HepG2 (cell line): Measurements from ENCODE around the gene GASK1A. TPM values are rescaled to one million over a fixed set of nuclear protein-coding genes. Genes with fewer than 3 reads are reported as not detected.

Experiments
- ATAC-seq: fragments of 200-7000 bp; cut with Tn5 transposase; 3 replicates; pipeline ENCODE4 v1.9.1; 2020; ENCODE audit warnings: mild to moderate bottlenecking, moderate library complexity
- BruUV-seq: library from RNA; stranded (reverse); fragments of 400-500 nt; replicated peaks from 2 replicates; lab custom pipeline; 2021; lab: Mats Ljungman, UMichigan
- CTCF ChIA-PET: fragments of 300-600 bp; formaldehyde crosslinking; extraction: SDS; loops from one replicate; lab custom pipeline; 2021; ENCODE audit warnings: low total read pairs, inconsistent platforms, low intra/inter-chr PET ratio; lab: Yijun Ruan, JAX
- POLR2A ChIA-PET: fragments of 350-600 bp; sonication (Branson Sonifier 250); formaldehyde crosslinking; loops from one replicate; lab custom pipeline; 2020; ENCODE audit warnings: antibody characterized with exemption, inconsistent platforms; lab: Yijun Ruan, JAX
- DNase-seq: peaks from one replicate; pipeline ENCODE4 v3.0.0-alpha.2; 2015; ENCODE audit warnings: low spot score
- FAIRE-seq: peaks from 3 replicates; lab custom pipeline; 2011; peaks lifted over from hg19 to GRCh38; lab: Jason Lieb, UNC
- H2AFZ ChIP-seq: one replicate; pipeline ENCODE4 v1.6.1; 2011; ENCODE audit warnings: low read length, inconsistent platforms
- H3K27ac ChIP-seq: fragments of 300-600 bp; 3 replicates; pipeline ENCODE4 v1.8.0; 2011; ENCODE audit warnings: mixed run types, mild to moderate bottlenecking, mixed read lengths, low read length, inconsistent platforms; ENCODE audit not compliant: insufficient read depth; ENCODE audit errors: extremely low read length
- H3K27me3 ChIP-seq, 2 experiments: fragments of 200-600 bp in 1 of 2; 2 replicates in 1 of 2; 3 replicates in 1 of 2; pipeline versions ENCODE4 v1.6.0 to v1.8.0; 2011; ENCODE audit warnings: low read length in 2 of 2, mild to moderate bottlenecking in 2 of 2, moderate library complexity in 2 of 2, inconsistent platforms in 1 of 2; ENCODE audit not compliant: insufficient read depth in 2 of 2, control insufficient read depth in 1 of 2
- H3K36me3 ChIP-seq, 2 experiments: fragments of 200-600 bp in 1 of 2; replicated peaks in 1 of 2; 2 replicates in 1 of 2; 3 replicates in 1 of 2; pipeline versions ENCODE4 v1.5.1 to v1.8.0; 2011; ENCODE audit warnings: low read length in 2 of 2, inconsistent platforms in 1 of 2; ENCODE audit not compliant: insufficient read depth in 2 of 2, control insufficient read depth in 1 of 2
- H3K4me1 ChIP-seq: 2 replicates; pipeline ENCODE4 v1.5.1; 2012; ENCODE audit warnings: low read length, inconsistent platforms; ENCODE audit not compliant: insufficient read depth
- H3K4me2 ChIP-seq: 2 replicates; pipeline ENCODE4 v1.6.0; 2011; ENCODE audit warnings: low read depth, low read length, inconsistent platforms
- H3K4me3 ChIP-seq, 3 experiments: fragments of 200-600 bp in 1 of 3; sonication (generic), shearing (Covaris generic) in 1 of 3; replicated peaks in 1 of 3; 2 replicates each; pipeline ENCODE4 v1.5.1; 2011 to 2016; ENCODE audit warnings: low read length in 3 of 3, inconsistent platforms in 2 of 3, low read depth in 2 of 3, mild to moderate bottlenecking in 2 of 3, control low read depth in 1 of 3, mixed read lengths in 1 of 3; ENCODE audit not compliant: insufficient read depth in 1 of 3
- H3K79me2 ChIP-seq: one replicate; pipeline ENCODE4 v1.6.1; 2011; ENCODE audit warnings: low read length, inconsistent platforms; ENCODE audit not compliant: insufficient read depth
- H3K9ac ChIP-seq: 2 replicates; pipeline ENCODE4 v1.6.0; 2011; ENCODE audit warnings: mild to moderate bottlenecking, low read depth, low read length, inconsistent platforms; ENCODE audit not compliant: insufficient read depth
- H3K9me3 ChIP-seq: 2 replicates; pipeline ENCODE4 v1.5.1; 2012; ENCODE audit warnings: mild to moderate bottlenecking, low read length
- H4K20me1 ChIP-seq: 2 replicates; pipeline ENCODE4 v1.6.0; 2011; ENCODE audit warnings: inconsistent platforms, mild to moderate bottlenecking, low read length, moderate library complexity; ENCODE audit not compliant: insufficient read depth
- CREB1 ChIP-seq, 2 experiments: fragments of 450-650 bp in 1 of 2; IDR thresholded peaks; 2 replicates each; pipeline ENCODE4 v1.6.1; 2016 to 2017; ENCODE audit warnings: control low read depth in 1 of 2, mild to moderate bottlenecking in 1 of 2, missing compliant biosample characterization in 1 of 2, missing genetic modification characterization in 1 of 2
- GABPA ChIP-seq, 2 experiments: IDR thresholded peaks; 2 replicates each; pipeline ENCODE4 v1.6.1; 2011 to 2016; ENCODE audit warnings: low read depth in 2 of 2, low read length in 1 of 2, missing biosample characterization in 1 of 2, missing genetic modification characterization in 1 of 2
- HNF4A ChIP-seq: sonication (generic); formaldehyde crosslinking; IDR thresholded peaks from 2 replicates; pipeline ENCODE4 v1.4.0; 2020; ENCODE audit warnings: missing genetic modification reagents
- ZNF800 ChIP-seq: sonication (generic); formaldehyde crosslinking; IDR thresholded peaks from 2 replicates; pipeline ENCODE4 v1.4.0; 2020; ENCODE audit warnings: missing genetic modification reagents
- WGBS: methylation state at CpG from one replicate; pipeline ENCODE4 v1.1.6; 2017; ENCODE audit warnings: low lambda C conversion rate; 5-methylcytosine and 5-hydroxymethylcytosine counted together
- in situ Hi-C: cut with HindIII; loops from 2 replicates; pipeline ENCODE4 v1.10.0; 2017; ENCODE audit warnings: low pct_unique_long_range_greater_than_20kb; ENCODE audit not compliant: extremely low pct_ligation_motif_present
- intact Hi-C: fragments of 100-400 bp; cut with micrococcal nuclease; formaldehyde crosslinking; loops from one replicate; pipeline ENCODE4 v1.10.0; 2022; ENCODE audit not compliant: unreplicated experiment
- polyA plus RNA-seq, 8 experiments: library from polyadenylated mRNA; depleted of rRNA in 3 of 8; stranded (reverse) in 7 of 8; unstranded in 1 of 8; fragments of >200 nt; fragmentation: Illumina TruSeq in 4 of 8; extraction: Trizol in 4 of 8; gene quantifications; 2 replicates each; pipeline versions ENCODE4 v1.2.1 to v1.2.3, GENCODE V29; 2011 to 2016; ENCODE audit warnings: low read depth in 4 of 8, missing spikeins in 1 of 8, mixed read lengths in 1 of 8; ENCODE audit not compliant: insufficient read depth in 1 of 8
- total RNA-seq, 5 experiments: library from RNA; depleted of rRNA; stranded (reverse); fragments of >200 nt; fragmentation: Illumina TruSeq; extraction: Trizol; gene quantifications; 2 replicates each; pipeline ENCODE4 v1.2.3, GENCODE V29; 2016; ENCODE audit warnings: low read depth in 1 of 5

The GASK1A gene
- total and polyA plus RNA-seq, 2 of the 13 experiments (the other 11 are each of a cell fraction or from before 2014, with no cell fraction given), result not detected

- Histone ChIP-seq H3K4me3 (no peak overlapping the region), H3K79me2 (no peaks in the 10 kb centered on the region), H3K36me3 (no peaks in the 10 kb centered on the region), H3K9ac (no peak overlapping the region), H3K4me2 (no peak overlapping the region), H4K20me1 (no peaks in the 10 kb centered on the region), H3K9me3 (peaks cover 57% of the 10 kb centered on the region), H3K27ac (no peak overlapping the region), H2AFZ (no peak overlapping the region), H3K27me3 (no peaks in the 10 kb centered on the region; a peak in 2 of 5 replicates), H3K4me1 (no peaks in the 10 kb centered on the region)
- in situ Hi-C loops (no loop called here), intact Hi-C loops (no loop called here)
- ATAC-seq, result no peak
- no peak for FAIRE-seq
- TF ChIP-seq CREB1 (IDR thresholded peaks at IDR 0.05) (peak; percentile 66), CREB1 (CRISPR knock-in tag; IDR thresholded peaks at IDR 0.05) (no peak), ZNF800 (CRISPR knock-in tag) (no peak)
- DNase-seq, result no peak
- ChIA-PET POLR2A (no interaction called here), CTCF (no interaction called here)
- WGBS, result 0% methylated on average over 1 of the region's 1 CpG
- no TSS peak for BruUV-seq
Observed at GRCh38 chr3:43014956-43015355, 35.8 kb downstream of the GASK1A start.

- in situ Hi-C loops, result no loop called here
- FAIRE-seq (no peak), DNase-seq (no peak), ATAC-seq (no peak)
- H3K27ac ChIP-seq, result no peak overlapping the region
- H3K27me3 ChIP-seq, result peaks cover 0 to under 1% of the 10 kb centered on the region in 2 experiments; a peak in 2 of 5 replicates
- POLR2A ChIA-PET, result no interaction called here
- TF ChIP-seq GABPA (IDR thresholded peaks at IDR 0.05; ENCODE audit: low read depth, low read length), result peak; percentile 1; the same call in 1 of the 2 replicates
- TF ChIP-seq GABPA (CRISPR knock-in tag; IDR thresholded peaks at IDR 0.05; ENCODE audit: low read depth), result no peak
- TF ChIP-seq HNF4A (CRISPR knock-in tag), result no peak
- H3K9me3 ChIP-seq, result peaks cover 57% of the 10 kb centered on the region
- no peak overlapping the region for H3K4me3 ChIP-seq
- no peaks in the 10 kb centered on the region for H4K20me1 ChIP-seq
- no peaks in the 10 kb centered on the region for H3K4me1 ChIP-seq
- no peak overlapping the region for H3K9ac ChIP-seq
- H3K4me2 ChIP-seq, result no peak overlapping the region
- intact Hi-C loops, result no loop called here
- no TSS peak for BruUV-seq
- H2AFZ ChIP-seq, result no peak overlapping the region
- no peaks in the 10 kb centered on the region for H3K79me2 ChIP-seq
- no peaks in the 10 kb centered on the region for H3K36me3 ChIP-seq
- WGBS, result 53% methylated on average over 1 of the region's 1 CpG
- CTCF ChIA-PET, result no interaction called here
Observed at GRCh38 chr3:43015572-43015971, 36.5 kb downstream of the GASK1A start.
